ENCODE data around the gene MRPL52.
A peak's percentile ranks its signal among the peaks of the same experiment; 100 is the strongest.

MRPL52 gene

DNA sequence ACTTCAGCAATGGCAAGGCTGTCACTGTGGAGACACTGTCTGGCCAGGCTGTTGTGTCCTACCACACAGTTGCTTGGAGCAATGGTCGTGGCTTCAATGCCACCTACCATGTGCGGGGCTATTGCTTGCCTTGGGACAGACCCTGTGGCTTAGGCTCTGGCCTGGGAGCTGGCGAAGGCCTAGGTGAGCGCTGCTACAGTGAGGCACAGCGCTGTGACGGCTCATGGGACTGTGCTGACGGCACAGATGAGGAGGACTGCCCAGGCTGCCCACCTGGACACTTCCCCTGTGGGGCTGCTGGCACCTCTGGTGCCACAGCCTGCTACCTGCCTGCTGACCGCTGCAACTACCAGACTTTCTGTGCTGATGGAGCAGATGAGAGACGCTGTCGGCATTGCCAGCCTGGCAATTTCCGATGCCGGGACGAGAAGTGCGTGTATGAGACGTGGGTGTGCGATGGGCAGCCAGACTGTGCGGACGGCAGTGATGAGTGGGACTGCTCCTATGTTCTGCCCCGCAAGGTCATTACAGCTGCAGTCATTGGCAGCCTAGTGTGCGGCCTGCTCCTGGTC lies 46.1 kb downstream of the MRPL52 start:
- H3K27me3 ChIP-seq (ENCODE audit: insufficient read depth, poor library complexity, severe bottlenecking), result no peaks in the 10 kb centered on the region
- no peak for DNase-seq (ENCODE audit: low read depth in 1 of 2, low spot score in 1 of 2)
- no peak overlapping the region for H3K4me3 ChIP-seq (replicated peaks; ENCODE audit: insufficient read depth, low read length)
- no peak overlapping the region for H3K27ac ChIP-seq (replicated peaks)
- TF ChIP-seq CTCF (IDR thresholded peaks at IDR 0.05; ENCODE audit: insufficient read depth, low read length) (no peak), POLR2AphosphoS5 (IDR thresholded peaks at IDR 0.05; ENCODE audit: low read depth) (no peak), GABPA (IDR thresholded peaks at IDR 0.05; ENCODE audit: low read depth) (no peak), REST (IDR thresholded peaks at IDR 0.05; ENCODE audit: insufficient replicate concordance, low read depth) (no peak), SPI1 (IDR thresholded peaks at IDR 0.05; ENCODE audit: borderline replicate concordance, low read depth) (no peak)

DNA sequence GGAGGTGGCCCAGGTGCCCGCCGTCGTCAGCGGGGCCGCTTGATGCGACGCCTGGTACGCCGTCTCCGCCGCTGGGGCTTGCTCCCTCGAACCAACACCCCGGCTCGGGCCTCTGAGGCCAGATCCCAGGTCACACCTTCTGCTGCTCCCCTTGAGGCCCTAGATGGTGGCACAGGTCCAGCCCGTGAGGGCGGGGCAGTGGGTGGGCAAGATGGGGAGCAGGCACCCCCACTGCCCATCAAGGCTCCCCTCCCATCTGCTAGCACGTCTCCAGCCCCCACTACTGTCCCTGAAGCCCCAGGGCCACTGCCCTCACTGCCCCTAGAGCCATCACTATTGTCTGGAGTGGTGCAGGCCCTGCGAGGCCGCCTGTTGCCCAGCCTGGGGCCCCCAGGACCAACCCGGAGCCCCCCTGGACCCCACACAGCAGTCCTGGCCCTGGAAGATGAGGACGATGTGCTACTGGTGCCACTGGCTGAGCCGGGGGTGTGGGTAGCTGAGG lies 47.4 kb downstream of the MRPL52 start:
- DNase-seq (ENCODE audit: low read depth in 1 of 2, low spot score in 1 of 2), result no peak
- no peaks in the 10 kb centered on the region for H3K27me3 ChIP-seq (ENCODE audit: insufficient read depth, poor library complexity, severe bottlenecking)
- no peak overlapping the region for H3K27ac ChIP-seq (replicated peaks)
- TF ChIP-seq GABPA (IDR thresholded peaks at IDR 0.05; ENCODE audit: low read depth) (no peak), REST (IDR thresholded peaks at IDR 0.05; ENCODE audit: insufficient replicate concordance, low read depth) (no peak), SPI1 (IDR thresholded peaks at IDR 0.05; ENCODE audit: borderline replicate concordance, low read depth) (no peak), CTCF (IDR thresholded peaks at IDR 0.05; ENCODE audit: insufficient read depth, low read length) (no peak), POLR2AphosphoS5 (IDR thresholded peaks at IDR 0.05; ENCODE audit: low read depth) (no peak)
- no peak overlapping the region for H3K4me3 ChIP-seq (replicated peaks; ENCODE audit: insufficient read depth, low read length)

- DNase-seq (ENCODE audit: low read depth in 1 of 2, low spot score in 1 of 2), result peak; percentile 25 to 35
- Histone ChIP-seq H3K27ac (replicated peaks) (no peak overlapping the region), H3K4me3 (replicated peaks; ENCODE audit: insufficient read depth, low read length) (no peak overlapping the region), H3K27me3 (ENCODE audit: insufficient read depth, poor library complexity, severe bottlenecking) (no peaks in the 10 kb centered on the region)
- TF ChIP-seq REST (IDR thresholded peaks at IDR 0.05; ENCODE audit: insufficient replicate concordance, low read depth), result no peak
- no peak for TF ChIP-seq CTCF (IDR thresholded peaks at IDR 0.05; ENCODE audit: insufficient read depth, low read length)
- no peak for TF ChIP-seq GABPA (IDR thresholded peaks at IDR 0.05; ENCODE audit: low read depth)
- TF ChIP-seq SPI1 (IDR thresholded peaks at IDR 0.05; ENCODE audit: borderline replicate concordance, low read depth), result no peak
- no peak for TF ChIP-seq POLR2AphosphoS5 (IDR thresholded peaks at IDR 0.05; ENCODE audit: low read depth)
These were observed 48.9 kb downstream of the MRPL52 start for GRCh38 chr14:22878271-22879246.
